Stimulated activated CD4-positive, alpha-beta T cell treated with anti-CD3 and anti-CD28 coated beads, Interleukin-4, amount 100 ng/mL, for 1 hour (primary cell): Measurements from ENCODE around the gene GFPT1.

Source experiments
- DNase-seq: peaks from one replicate; pipeline ENCODE4 v3.0.0-alpha.2; 2020

Gene GFPT1

DNA sequence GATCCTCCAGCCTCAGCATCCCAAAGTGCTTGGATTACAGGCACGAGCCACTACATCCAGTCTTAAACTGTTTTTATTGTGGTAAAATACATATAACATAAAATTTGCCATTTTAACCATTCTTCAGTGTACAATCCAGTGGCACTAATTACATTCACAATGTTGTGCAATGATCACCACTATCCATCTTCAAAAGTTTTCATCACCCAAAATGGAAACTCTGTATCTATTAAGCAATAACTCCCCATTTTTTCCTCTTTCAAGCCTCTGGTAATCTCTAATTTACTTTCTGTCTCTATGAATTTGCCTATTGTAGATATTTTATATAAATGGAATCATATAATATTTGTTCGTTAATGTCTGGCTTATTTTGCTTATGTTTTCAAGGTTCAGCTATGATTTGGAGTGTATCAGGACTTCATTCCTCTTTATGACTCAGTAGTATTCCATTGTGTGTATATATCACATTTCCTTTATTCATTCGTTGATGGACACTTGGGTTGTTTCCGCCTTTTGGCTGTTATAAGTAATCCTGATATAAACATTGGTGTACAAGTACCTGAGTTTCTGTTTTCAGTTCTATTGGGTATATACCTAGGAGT lies 71.8 kb downstream of the GFPT1 start:
- DNase-seq: no peak

DNA sequence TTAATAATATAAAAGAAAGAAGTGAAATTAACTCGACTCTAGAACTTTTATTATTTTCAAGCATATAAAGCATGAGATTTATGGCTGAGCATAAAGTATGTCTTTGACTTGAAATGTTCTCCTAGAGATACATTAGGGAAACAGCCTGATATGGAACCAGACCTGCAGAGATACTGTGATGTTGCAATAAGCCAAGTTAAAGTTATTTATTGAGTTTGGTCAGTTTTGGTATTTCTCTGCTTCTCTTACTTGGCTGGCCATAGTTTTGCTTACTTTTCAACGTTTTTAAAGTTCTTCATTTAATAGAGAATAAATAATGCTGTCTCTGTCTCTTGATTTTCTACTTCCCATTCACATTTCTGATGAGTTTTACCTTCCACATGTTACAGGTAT lies 76.0 kb downstream of the GFPT1 start:
- DNase-seq: no peak

DNA sequence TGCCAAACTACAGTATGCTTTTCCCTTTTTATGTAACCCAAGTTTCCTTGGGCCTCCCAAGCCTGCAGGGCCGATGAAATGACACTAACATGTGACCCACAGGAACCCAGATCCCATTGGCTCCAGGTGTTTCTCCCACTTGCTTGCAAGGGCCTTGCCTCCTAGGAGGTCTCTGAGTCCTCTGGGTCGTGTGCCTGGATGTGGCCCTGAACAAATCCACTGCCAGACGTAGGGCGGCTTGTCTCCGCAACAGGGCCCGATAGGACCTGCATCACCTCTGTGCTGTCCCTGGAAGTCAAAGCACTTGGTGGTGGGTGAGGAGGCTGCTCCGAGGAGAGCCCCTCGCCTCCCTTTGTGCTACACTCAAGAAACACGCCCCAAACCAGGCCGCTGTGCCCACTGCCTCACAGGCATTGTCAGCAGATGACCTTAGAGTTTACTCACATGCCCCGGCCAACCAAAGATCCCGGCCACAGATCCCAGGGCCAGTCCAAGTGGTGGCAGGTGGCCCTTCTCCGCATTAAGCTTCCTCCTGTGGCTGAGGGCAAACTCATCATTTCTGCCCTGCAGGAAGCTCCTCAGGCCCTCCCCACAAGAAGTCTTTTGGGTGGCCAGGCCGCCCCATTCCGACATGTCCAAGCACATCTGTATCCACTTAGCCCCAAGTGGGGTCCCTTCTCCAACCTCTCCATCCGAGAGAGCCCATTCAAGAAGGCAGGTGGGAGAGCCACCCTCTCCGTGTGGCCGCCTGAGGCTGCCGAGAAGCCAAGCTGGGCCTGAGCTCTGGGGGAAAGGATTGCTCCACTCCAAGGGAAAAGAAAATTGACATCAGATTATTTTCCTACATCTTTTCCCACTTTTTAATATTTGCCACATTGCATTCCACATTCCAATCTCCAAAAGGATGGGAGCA lies 76.7 kb downstream of the GFPT1 start:
- no peak for DNase-seq

DNA sequence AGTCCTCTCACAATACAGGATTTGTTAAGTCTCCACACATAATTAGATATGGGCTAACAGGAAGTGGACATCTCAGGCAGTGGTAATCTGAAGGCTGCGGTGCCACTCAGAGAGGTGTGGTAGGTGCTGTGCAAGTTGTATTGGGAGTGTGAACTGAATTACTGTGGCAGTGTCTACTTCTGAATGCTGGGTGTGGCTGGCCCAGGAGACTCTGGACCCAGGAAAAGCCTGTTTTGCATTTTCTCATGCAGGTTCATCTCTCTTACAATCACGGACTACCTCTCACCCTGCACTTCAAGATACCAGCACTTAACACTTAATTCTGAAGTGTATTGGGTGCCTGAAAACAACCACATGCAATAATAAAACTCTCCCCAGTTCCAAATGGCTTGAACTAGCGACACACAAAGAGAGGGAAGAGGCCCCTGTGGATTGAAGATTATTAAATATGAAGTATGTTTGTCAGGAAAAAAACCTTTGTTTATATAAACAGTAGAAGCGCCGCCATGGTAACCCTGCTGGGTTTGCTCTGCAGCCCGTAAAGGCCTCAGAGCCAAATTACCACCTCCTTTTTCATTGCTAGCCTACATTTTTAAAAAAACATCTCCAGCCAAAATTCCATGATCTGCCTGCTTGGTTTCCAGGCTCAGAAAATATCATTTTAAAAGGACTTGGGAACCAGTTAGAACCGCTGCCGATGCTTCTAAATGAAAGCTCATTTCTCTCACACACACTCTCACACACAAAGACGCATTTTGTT lies 77.5 kb downstream of the GFPT1 start:
- no peak for DNase-seq

DNA sequence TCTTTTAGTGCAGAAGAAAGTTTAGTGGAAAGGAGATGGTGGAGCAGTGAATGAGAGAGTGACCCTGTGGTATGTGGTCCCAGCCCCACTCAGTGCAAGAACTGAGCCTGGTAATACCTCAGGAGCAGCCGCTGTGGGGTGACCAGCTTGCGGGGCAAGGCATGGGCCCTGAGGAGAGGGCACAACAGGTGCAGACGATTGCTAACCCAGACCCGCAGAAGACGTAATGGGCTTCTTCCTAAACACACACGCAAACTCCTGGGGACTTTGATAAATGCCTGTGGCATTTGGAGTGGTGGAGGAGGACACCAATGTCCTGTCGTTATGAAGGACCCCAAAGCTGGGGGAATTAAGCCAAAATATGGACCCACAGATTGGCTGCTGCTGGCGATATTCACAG lies 78.7 kb downstream of the GFPT1 start:
- no peak for DNase-seq

DNA sequence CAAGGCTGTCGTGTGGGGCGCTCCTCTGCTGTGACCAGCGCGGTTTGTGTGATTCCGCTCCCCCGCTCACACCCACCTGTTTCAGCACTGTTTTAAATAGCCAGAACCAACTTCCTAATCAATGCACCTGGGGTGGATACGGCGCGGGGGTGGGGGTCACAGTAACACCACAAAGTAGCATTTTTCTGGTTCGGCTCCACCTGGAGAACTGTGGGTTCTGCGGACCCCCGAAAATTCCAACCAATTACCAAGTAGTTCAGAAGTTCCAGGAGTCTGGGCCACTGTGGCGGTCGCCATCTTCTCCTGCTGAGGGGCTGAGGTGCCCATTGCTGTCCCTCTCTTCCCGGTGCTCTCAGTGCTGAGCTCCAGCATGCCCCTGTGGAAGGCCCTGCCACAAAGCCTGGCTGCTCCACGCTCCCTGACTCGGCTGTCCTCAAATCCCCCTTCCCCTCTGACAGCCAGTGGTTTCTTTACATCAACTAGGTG lies 79.4 kb downstream of the GFPT1 start:
- DNase-seq: no peak

DNA sequence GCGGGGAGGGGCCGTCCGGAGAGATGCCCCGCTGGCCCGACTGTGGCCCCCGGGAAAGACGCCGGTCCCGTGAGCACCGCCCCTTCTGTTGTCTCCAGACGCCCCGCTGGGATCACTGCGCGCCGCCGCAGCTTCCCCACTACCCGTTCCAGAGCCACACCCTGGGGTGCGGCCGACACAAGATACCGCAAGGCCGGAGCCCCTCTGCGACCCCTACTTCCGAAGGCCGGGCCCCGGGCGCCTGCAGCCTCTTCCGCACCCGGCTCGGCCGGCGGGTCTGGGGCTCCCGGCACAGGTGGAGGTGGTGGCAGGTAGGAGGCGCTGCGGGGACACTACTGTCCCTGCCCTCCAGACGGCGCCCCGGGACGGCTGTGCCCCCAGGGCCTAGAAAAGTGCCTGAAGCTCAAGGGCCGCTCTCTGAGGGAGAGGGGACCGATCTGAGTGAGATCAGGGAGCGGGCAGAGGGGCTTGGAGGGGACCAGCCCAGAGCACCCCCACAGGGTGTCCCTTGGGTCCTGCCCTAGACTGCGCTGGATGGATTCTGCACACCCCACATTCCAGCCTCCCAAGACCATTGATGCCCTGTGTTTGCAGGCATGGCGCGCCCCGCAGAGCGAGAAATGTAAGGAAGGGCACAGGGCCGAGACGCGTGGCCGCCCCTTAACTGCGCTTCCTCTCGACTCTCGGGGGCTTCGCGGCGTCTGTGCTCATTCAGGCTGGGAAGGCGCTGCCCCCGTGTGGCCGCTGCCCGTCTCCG lies 80.0 kb downstream of the GFPT1 start:
- DNase-seq: peak; percentile 67

DNA sequence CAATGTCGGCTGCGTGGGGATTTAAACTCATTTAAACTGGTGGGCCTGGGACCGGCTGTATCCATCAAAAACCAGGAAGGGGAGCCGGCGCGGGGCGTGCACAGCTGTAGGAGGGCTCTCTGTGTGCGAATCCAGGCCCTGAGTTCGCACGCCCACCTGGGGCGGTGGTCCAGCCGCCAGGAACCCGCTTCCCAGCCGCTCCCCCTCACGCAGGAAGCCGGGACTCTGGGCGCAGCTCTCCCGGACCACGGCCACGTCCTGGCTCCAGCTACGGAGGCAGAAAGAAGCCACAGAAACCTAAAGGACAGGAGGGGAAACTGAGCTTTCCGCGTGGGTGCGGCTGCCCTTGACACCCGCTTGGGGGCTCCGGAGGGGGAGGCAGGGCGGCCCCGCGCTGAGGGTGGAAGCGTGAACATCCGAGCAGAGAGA lies 80.6 kb downstream of the GFPT1 start:
- DNase-seq: no peak

DNA sequence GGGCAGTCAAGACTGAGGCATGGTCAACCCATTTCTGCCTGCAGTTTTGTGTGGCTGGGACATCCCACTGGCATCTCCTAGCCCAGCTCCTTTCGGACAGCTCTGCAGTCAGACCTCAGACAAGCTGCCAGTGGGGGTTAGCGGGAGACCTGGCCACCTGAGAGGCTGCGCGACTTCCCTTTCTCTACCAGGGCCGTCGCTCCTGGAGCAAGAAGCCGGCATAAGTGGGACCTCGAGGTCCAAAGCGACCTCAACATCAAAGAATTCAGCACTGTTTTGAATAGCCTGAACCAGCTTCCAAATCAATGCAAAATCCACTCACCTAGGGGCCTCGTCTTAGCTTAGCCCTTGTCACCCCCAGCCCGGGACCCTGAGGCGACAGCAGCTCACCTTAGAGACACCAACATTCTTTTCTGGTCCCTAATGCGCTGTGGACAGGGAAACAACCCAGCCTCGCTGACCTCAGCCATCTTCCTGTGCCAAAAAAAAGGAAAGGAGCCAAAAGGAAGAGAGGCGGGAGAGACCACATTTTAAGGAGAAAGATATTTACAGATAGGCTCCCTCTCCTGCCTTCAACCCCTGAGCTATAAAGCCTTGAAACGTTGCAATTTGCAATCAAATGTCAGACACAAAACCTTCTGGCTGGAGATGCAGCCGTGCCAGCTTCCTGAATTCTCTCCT lies 81.2 kb downstream of the GFPT1 start:
- DNase-seq: no peak

DNA sequence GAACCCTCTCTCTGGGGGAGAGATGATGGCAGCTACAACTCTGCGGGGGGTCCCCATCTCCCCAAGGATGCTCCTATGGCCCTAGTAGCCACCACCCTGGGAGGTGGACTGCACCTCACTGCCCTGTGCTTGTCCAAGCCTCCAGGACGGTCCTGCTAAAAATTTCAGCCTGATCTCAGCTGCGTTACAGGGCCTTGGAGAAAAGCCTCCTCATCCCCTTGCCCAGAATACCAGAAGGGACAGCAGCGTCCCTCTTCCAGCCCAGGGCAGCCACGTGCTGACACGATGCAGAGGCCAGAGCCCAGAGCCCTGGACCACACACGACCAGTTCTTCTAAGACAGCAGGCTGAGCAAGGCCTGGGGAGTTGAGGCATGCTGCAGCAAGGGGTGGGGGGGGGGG lies 81.9 kb downstream of the GFPT1 start:
- no peak for DNase-seq

DNA sequence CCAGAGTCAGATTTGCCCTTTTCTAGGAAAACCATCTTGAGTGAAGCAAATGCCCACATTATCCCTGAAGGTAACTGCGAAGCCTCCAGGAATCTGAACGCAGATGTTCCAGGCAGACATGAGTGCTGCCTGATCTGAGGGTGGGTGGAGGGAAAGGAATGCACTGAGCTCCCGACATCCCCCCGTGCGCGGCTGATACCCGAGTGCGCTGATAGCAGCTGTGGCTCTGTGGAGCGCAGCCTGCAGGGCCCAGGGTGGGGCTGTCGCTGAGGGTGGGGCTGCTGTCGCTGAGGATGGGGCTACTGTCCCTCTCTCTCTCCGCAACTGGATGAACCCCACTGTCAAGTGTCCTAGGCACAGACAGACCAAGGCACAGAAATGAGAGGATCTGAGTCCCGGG lies 82.4 kb downstream of the GFPT1 start:
- no peak for DNase-seq

DNA sequence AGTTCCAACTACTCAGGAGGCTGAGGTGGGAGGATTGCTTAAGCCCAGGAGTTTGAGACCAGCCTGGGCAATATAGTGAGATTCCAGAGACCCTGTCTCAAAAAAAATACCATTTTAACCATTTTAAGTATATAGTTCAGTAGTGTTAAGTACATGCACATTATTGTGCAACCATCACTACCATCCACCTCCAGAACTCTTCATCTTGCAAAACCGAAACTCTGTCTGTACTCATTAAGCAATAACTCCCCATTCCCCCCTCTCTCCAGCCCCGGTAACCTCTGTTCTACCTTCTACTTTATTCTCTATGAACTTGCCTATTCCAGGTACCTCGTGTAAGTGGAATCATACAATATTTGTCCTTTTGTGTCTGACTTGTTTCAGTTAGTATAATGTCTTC lies 86.4 kb downstream of the GFPT1 start:
- no peak for DNase-seq

DNA sequence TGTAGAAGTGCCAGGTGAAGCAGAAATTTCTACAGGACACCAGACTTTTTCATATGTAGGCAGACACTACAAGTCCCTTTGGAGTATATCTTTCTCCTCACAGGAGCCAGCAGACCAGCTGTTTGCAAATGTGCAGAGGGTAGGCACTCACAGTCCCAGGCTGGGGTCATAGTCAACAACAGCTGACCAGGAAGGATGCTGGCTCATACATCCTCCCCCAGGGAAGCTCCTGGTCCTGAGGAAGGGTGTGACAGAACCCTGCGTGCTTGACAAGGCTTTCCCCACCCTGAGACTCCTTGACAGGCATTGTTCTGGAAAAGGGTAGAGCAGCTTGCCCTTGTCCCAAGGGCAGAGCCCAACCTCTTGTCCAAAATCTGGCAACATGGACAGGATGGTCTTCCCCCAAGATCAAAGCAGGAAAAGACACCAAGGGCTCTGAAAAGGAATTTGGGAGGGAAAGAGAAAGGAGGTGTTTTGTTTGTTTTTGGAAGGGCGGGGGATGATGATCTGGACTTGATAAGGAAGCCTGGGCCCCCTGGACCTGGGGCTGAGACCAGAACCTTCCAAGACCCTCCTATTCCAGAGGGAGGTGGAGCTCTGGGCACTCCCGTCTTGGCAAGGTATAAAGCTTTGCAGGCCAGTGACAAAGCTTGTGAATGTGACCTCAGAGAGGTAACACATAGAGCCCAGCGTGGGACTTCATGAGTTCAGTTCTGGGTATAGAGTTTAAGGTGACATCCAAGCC lies 87.1 kb downstream of the GFPT1 start:
- DNase-seq: no peak

DNA sequence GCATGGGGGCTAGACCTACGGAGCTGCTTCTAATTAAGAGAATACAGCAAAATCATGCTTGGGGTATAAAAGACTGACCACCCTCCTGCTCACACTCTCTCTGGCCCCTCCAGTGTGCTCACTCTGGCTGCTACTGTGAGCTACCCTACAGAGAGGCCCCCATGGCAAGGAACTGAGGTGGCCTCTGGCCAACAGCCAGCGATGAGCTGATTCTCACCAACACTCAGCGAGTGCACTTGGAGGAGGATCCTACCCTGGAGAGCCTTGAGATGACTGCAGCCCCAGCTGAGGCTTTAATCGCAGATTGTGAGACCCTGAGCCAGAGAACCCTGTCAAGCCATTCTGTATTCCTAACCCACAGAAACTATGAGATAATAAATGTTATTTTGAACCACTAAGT lies 88.2 kb downstream of the GFPT1 start:
- DNase-seq: no peak

DNA sequence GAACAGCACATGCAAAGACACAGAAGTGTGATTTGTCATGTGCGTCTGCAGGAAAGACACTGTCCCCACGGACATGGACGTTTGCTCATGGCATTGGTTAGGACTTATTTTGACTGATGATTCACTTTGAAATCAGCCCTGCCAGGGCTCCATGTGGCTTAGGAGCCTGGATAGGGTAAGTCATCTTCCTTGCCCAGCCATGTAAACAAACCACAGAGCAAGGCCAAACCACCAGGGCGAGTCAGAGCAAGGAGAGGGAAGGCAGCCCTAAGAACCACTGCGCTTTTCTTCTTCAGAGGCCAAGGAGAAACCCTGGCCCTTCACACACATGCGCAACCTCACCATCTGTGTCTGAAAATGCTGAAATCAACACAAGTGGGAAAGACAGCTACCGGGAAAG lies 88.8 kb downstream of the GFPT1 start:
- DNase-seq: no peak

DNA sequence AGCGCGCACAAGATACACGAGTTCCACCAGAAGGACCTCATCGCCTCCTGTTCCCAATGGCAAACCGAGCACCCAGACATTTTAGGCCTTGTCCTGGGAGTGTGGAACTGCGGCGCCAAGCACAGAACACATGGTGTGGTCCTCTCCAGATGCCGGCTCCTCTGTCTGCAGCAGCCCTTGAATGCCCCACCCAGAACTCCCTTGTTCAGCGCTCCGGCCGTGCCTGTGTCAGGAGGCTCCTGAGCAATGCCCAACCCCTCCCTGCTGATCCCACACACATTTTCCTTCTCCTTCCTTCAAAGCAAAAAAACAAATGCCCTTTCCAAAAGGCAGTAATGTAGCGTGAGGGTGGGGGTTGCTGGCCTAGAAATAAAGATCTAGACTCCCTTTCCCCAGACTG lies 89.8 kb downstream of the GFPT1 start:
- no peak for DNase-seq

DNA sequence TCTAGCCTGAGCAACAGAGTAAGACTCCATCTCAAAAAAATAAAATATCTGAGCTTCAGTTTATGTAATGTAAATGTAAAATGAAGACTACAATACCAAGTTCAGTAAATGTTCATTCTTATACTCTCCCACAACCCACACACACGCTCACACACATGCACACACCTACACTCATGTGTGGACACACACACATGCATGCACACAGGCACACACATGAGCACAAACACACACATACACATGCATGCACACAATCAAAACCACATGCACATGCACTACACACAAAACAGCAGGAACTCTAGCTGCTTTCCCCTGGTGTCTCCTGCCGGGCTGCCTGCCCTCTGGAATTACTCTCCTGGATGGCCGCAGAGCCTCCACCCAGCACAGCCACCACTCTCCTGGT lies 90.6 kb downstream of the GFPT1 start:
- DNase-seq: no peak

DNA sequence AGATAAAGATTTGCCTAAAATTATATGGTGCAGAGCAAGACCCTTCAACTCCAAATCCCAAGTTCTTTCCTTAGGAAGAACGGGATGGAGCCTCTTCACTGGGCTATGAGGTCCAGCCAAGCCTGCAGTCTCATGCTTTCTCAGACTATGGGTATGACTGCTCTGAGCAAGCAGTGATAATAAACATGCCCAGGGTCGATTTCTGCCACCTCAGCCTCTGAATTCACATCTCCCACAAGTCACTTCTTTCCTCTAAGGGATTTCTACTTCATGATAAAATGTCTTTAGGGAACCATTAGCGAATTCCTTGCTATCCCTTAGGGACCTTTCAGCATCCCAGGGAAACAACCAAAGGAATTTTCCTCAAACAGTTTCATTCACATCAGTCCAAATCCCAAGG lies 94.8 kb downstream of the GFPT1 start:
- no peak for DNase-seq

DNA sequence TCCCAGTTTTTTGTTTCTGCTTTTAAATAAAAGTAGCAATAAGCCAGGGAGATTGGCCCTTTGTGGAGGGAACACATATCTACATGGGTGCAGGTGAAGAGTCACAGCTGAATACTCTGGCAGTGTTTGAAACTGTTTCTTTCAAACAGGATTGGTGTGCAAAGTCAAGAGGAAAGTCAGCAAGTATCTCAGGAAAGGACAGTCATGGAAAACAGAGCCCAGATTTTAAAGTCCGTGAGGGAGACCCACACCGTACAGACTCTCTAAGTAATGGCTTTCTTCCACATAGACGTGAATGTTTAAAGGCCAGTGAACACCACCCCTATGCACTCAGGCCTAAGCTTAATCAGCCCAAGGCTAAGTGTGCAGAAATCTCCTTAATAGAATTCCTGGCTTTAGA lies 95.3 kb downstream of the GFPT1 start:
- DNase-seq: no peak

DNA sequence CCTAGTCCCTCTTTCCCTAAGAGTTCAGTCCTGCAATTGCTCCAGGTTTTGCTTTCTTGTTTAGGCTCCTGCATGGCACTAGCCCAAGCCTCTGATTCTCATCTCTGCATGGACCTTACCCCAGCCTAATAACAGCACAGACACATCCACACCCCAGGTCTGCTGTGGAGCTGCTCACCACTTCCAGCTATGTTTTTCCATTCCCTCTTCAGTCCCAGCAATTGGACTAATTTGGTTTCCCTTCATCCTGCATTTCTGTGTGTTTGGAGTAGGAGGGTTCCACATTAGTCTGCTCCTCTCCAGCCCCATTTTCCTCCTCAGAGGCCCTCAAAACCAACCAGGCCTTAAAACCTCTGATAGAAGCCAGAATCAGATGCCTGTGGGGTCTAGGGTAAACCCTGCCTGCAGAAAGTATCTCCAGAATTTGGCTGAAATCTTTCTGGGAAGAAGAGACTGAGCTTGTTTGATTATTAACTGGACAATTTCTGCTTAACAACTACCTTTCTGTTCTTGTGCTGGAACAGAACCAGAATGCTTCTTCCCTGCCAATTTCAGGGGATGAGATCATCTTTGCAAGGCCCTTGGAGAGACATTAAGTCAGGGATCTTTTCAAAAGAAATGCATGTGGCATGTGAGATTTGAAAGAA lies 95.9 kb downstream of the GFPT1 start:
- DNase-seq: no peak

DNA sequence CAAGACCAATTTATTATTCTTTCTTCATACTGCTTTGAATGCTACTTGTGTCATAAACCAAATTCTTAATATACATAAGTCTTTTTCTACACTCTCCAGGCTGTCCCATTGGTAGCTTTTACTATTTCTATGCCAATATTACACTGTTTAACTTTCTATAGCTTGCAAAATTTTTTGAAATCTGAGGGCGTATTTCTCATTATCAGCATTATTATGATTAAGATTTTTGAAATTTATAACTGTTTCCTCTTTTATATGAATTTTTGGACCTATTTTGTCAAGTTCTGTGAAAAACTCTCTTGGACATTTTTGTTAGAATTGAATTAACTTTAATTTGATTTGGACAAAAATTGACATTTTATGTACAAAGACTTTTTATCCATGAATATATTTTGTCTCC lies 98.6 kb downstream of the GFPT1 start:
- no peak for DNase-seq
